IPS-20b (cell line): Measurements from ENCODE around the gene MACROH2A1.

Source experiments
- H3K27ac ChIP-seq: one replicate; pipeline ENCODE4 v1.5.1; 2013; ENCODE audit warnings: low read length
- H3K27me3 ChIP-seq: 2 replicates; pipeline ENCODE4 v1.6.1; 2013; ENCODE audit warnings: mild to moderate bottlenecking, low read length, inconsistent platforms; ENCODE audit not compliant: insufficient read depth
- H3K36me3 ChIP-seq: 2 replicates; pipeline ENCODE4 v1.6.1; 2013; ENCODE audit warnings: low read depth, mild to moderate bottlenecking, inconsistent platforms, low read length, moderate library complexity; ENCODE audit not compliant: insufficient read depth
- H3K4me1 ChIP-seq: 2 replicates; pipeline ENCODE4 v1.6.1; 2013; ENCODE audit warnings: mild to moderate bottlenecking, control low read depth, inconsistent platforms, low read length, moderate library complexity; ENCODE audit not compliant: insufficient read depth
- H3K4me3 ChIP-seq: 2 replicates; pipeline ENCODE4 v1.5.1; 2013; ENCODE audit warnings: mild to moderate bottlenecking, low read length, inconsistent platforms
- H3K9ac ChIP-seq: 2 replicates; pipeline ENCODE4 v1.6.1; 2013; ENCODE audit warnings: low read depth, mild to moderate bottlenecking, inconsistent platforms, low read length, moderate library complexity
- H3K9me3 ChIP-seq: 2 replicates; pipeline ENCODE4 v1.6.1; 2013; ENCODE audit warnings: mild to moderate bottlenecking, low read depth, low read length, inconsistent platforms; ENCODE audit not compliant: insufficient read depth

The MACROH2A1 gene

DNA sequence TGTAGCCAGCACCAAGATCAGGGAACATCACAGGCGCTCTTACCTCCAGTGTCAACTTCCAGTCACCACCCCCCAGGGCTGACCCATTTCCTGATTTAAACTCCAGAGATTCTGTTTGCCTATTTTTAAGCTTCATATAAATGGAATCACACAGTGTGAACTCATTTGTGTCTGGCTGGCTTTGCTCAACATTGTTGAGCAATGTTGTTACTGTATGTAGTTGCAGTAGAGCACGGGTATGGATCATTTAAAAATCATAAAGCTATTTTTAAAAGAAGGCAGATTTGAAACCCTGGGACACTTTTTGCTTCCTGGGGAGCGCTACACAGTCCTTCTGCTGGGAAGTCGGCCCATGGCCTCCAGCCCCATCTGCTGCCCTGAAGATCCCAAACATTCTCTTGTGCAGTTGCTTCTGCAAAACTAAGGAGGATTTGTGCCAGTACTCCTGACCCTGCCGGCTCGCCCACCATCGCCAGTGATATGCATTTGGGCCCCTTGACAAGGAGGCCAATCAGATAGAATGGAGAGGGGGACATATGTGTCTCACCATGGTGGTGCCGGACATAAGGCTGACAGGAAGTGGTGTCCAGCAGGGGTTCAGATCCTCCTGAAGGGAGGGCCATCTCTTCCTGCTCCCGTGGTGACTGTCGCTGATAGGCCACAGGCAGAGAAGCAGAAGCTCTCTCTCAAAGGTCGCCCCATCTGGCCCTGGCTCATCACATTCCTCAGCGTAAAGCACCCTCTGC, 34.8 kb upstream of the MACROH2A1 start:
- Histone ChIP-seq H3K27ac (no peak overlapping the region), H3K27me3 (no peaks in the 10 kb centered on the region), H3K9ac (no peak overlapping the region)

DNA sequence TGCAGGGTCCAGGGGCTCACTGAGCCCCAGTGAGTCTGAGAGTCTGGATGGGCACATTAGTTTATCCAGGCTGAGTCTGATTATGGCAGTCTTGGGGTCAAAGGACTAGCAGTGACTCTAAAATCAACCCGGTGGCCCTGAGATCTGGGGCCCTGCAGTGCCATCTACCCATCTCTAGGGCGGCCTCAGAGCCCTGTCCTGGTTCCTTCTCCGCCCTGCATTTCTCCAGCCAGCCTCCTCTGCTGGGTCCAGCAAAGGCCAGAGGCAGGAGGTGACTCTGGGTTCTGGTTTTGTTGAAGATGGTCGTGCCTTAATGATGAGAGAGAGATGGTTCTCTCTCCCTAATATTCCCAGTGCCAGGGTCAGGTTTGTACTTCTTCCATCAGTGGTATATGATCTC, 33.1 kb upstream of the MACROH2A1 start:
- no peak overlapping the region for H3K4me3 ChIP-seq
- no peaks in the 10 kb centered on the region for H3K27me3 ChIP-seq
- no peaks in the 10 kb centered on the region for H3K36me3 ChIP-seq
- no peak overlapping the region for H3K9ac ChIP-seq
- H3K4me1 ChIP-seq, result no peaks in the 10 kb centered on the region
- peaks cover 5% of the 10 kb centered on the region; the same call in 1 of the 2 replicates for H3K9me3 ChIP-seq
- H3K27ac ChIP-seq, result no peak overlapping the region

More for the DNA sequence above, 34.8 kb upstream of the MACROH2A1 start:
- Histone ChIP-seq H3K36me3 (no peaks in the 10 kb centered on the region), H3K4me3 (no peak overlapping the region), H3K9me3 (peaks cover under 1% of the 10 kb centered on the region; the same call in 1 of the 2 replicates), H3K4me1 (no peaks in the 10 kb centered on the region)

DNA sequence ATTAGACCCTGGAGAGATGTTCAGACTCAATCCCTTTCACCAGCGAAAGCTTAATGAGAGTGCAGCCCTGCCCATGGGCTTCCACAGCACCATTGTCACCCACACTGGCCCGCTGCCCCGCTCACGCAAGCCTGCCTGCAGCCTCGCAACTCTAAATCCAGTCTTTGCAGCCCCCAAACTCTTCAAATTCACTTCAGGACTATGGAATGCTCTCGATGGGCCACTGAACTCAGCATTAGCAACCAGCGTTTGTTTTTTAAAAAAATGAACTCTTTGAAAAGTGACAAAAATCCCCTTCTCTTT, 31.1 kb upstream of the MACROH2A1 start:
- H3K27ac ChIP-seq, result no peak overlapping the region
- no peaks in the 10 kb centered on the region for H3K4me1 ChIP-seq
- H3K9ac ChIP-seq, result no peak overlapping the region
- H3K27me3 ChIP-seq, result no peaks in the 10 kb centered on the region
- H3K4me3 ChIP-seq, result no peak overlapping the region
- H3K9me3 ChIP-seq, result peaks cover 5% of the 10 kb centered on the region; the same call in 1 of the 2 replicates
- no peaks in the 10 kb centered on the region for H3K36me3 ChIP-seq

- H3K4me1 ChIP-seq, result no peaks in the 10 kb centered on the region
- H3K36me3 ChIP-seq, result no peaks in the 10 kb centered on the region
- H3K27me3 ChIP-seq, result no peaks in the 10 kb centered on the region
- H3K9me3 ChIP-seq, result peaks cover 5% of the 10 kb centered on the region; the same call in 1 of the 2 replicates
- H3K27ac ChIP-seq, result no peak overlapping the region
- no peak overlapping the region for H3K4me3 ChIP-seq
- H3K9ac ChIP-seq, result no peak overlapping the region
These were observed 30.5 kb upstream of the MACROH2A1 start for GRCh38 chr5:135429301-135430134.

DNA sequence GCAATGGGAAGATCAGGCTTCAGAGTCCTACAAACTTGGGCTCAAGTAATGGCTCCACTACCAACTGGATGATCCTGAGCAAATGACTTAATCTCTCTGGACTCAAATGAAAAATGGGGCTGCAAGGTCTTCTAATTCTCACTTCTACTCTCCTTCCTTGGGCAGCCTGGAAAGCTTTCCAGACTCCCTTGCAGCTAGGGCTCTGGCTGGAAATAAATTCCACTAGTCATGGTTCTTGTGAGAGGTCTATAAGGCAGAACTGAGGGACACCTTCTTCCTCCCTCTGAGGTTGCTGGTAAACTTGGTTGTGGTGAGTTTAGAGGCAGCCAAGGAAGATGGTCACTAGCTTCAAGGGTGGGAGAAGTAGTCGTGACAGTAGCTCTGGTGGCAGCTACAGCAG, 29.6 kb upstream of the MACROH2A1 start:
- no peaks in the 10 kb centered on the region for H3K27me3 ChIP-seq
- H3K36me3 ChIP-seq, result no peaks in the 10 kb centered on the region
- no peak overlapping the region for H3K4me3 ChIP-seq
- H3K9me3 ChIP-seq, result peaks cover 5% of the 10 kb centered on the region; the same call in 1 of the 2 replicates
- H3K4me1 ChIP-seq, result no peaks in the 10 kb centered on the region
- H3K27ac ChIP-seq, result no peak overlapping the region
- no peak overlapping the region for H3K9ac ChIP-seq

DNA sequence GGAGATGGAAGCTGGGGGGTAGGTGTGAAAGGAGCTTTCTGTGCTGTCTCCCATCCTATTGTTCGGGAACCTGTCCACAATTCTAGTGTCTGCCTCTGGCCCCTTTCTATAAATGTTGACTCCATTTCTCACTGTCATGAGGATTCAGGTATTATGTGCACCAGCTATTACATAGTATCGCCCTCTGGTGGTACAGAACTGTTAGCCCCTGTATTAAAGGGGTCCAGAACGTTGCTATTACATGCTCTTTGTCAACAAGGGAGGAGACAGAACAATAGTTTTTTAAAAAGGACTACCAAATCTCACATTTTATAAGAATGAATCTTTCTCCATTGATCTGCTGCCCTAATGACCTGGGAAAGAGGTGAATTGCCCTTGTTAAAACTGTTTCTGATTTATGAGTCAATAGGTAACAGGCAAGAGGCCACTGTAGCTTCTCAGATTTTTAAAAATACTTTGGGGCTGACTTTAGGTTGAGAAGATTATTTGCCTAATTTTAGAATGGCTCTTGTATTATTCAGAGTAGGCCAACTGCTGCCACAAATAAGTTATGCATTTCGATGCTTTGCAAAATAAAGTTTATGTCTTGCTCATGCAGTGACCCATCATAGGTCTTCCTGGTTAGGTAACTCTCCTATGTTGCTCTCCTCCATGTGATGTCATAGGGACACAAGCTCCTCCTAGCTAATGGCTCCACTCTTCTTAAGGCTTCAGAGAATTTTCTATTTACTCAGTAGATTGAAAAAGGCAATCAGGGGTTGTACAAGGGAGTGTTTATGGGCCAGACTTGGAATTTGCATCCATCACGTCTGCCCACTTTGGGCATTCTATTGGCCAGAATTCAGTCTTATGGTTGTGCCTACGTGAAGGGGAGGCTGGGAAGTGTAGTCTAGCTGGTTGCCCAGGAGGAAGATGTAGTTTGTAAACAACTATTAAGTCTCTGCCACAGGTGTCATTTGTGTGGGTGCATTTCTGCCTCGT, 27.4 kb upstream of the MACROH2A1 start:
- no peak overlapping the region for H3K27ac ChIP-seq
- no peak overlapping the region for H3K4me3 ChIP-seq
- H3K4me1 ChIP-seq, result no peaks in the 10 kb centered on the region
- no peaks in the 10 kb centered on the region for H3K27me3 ChIP-seq
- H3K9me3 ChIP-seq, result peaks cover 5% of the 10 kb centered on the region; the same call in 1 of the 2 replicates
- no peaks in the 10 kb centered on the region for H3K36me3 ChIP-seq
- H3K9ac ChIP-seq, result no peak overlapping the region

DNA sequence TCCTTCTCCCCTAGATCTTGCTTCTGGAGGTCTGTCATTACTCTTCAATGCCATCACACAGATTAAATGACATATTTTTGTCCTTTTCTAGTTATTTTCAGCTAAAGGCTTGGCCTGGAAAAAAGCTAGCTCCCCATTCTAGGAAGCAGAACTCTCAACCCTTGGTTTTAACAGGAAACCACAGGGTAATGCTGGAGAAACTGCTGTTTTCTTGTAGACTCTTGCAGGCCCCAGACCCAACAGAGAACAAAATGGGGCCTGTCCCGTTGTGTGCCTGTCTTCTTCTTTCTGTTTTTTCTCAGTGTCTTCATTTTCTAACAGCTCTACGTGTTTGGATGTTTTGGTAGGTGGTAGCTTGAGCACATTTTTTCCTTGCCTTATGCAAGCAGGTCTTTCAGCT, 26.6 kb upstream of the MACROH2A1 start:
- Histone ChIP-seq H3K4me3 (no peak overlapping the region), H3K27me3 (peaks cover 3% of the 10 kb centered on the region), H3K27ac (no peak overlapping the region), H3K9me3 (peaks cover 5% of the 10 kb centered on the region; the same call in 1 of the 2 replicates), H3K9ac (no peak overlapping the region), H3K4me1 (no peaks in the 10 kb centered on the region), H3K36me3 (no peaks in the 10 kb centered on the region)

DNA sequence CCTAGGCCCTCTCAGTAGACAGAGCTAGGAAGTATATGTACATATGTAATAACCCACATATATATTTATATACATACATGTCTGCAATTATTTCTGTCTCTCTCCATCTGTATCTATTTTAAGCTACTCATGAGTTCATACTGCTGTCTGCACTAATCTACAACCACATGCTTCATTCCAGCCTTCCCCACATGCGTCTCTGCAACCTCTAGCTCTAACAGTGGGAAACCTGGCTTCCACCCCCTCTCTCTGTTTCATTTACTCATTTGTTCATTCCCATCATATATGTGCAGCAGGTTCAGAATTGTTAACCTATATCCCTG, 24.8 kb upstream of the MACROH2A1 start:
- Histone ChIP-seq H3K4me3 (no peak overlapping the region), H3K27me3 (peaks cover 11% of the 10 kb centered on the region), H3K9me3 (peaks cover 4% of the 10 kb centered on the region; the same call in 1 of the 2 replicates), H3K4me1 (no peaks in the 10 kb centered on the region), H3K36me3 (no peaks in the 10 kb centered on the region), H3K9ac (no peak overlapping the region), H3K27ac (no peak overlapping the region)

DNA sequence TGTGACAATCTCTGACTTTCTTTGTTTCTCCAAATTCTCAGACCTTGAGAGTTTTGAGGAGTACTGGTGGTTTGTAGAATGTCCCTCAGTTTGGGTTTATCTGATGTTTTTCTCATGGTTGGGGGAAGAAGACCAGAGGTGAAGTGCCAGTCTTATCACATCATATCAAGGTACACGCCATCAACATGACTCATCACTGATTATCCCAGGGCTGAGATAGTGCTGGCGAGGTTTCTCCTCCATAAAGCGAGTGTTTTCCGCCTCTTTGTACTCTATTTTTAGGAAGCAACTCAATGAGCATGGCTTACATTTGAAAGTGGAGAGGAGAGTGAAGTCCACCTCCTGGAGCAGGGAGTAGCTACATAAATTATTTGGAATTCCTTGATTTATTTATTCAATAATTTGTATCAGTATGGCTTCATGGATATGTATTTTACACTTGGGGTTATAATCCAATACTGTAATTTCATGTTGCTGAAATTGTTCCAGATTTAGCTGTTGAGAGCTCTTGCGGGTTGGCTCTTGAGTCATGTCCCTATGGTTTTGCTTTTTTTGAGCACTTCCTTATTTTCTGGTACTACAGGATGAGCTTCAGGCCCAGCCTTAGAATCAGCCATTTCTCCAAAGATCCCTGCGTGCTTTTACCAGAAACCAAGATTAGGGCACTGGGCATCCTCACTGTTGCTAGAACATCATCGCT, 24.3 kb upstream of the MACROH2A1 start:
- no peaks in the 10 kb centered on the region for H3K9me3 ChIP-seq
- no peak overlapping the region for H3K4me3 ChIP-seq
- no peak overlapping the region for H3K9ac ChIP-seq
- H3K36me3 ChIP-seq, result no peaks in the 10 kb centered on the region
- H3K27me3 ChIP-seq, result peaks cover 11% of the 10 kb centered on the region
- H3K4me1 ChIP-seq, result no peaks in the 10 kb centered on the region
- H3K27ac ChIP-seq, result no peak overlapping the region

GRCh38 chr5:135422419-135422818, 23.4 kb upstream of the MACROH2A1 start:
- Histone ChIP-seq H3K36me3 (no peaks in the 10 kb centered on the region), H3K27me3 (peaks cover 11% of the 10 kb centered on the region), H3K27ac (no peak overlapping the region), H3K9ac (no peak overlapping the region), H3K9me3 (no peaks in the 10 kb centered on the region), H3K4me1 (no peaks in the 10 kb centered on the region), H3K4me3 (no peak overlapping the region)

GRCh38 chr5:135417083-135417482, 18.1 kb upstream of the MACROH2A1 start:
- Histone ChIP-seq H3K27me3 (peaks cover 11% of the 10 kb centered on the region), H3K9ac (no peak overlapping the region), H3K4me3 (no peak overlapping the region), H3K36me3 (no peaks in the 10 kb centered on the region), H3K27ac (no peak overlapping the region), H3K4me1 (no peaks in the 10 kb centered on the region), H3K9me3 (no peaks in the 10 kb centered on the region)
